HG02840 (cell line): Measurements from ENCODE around the gene STAG1.

Experiments
- ATAC-seq: cut with Tn5 transposase; IDR thresholded peaks from one replicate; pipeline ENCODE4 v1.9.1; 2021; ENCODE audit warnings: mild to moderate bottlenecking, moderate library complexity, moderate number of reproducible peaks; ENCODE audit not compliant: unreplicated experiment, low FRiP score

Gene STAG1

DNA sequence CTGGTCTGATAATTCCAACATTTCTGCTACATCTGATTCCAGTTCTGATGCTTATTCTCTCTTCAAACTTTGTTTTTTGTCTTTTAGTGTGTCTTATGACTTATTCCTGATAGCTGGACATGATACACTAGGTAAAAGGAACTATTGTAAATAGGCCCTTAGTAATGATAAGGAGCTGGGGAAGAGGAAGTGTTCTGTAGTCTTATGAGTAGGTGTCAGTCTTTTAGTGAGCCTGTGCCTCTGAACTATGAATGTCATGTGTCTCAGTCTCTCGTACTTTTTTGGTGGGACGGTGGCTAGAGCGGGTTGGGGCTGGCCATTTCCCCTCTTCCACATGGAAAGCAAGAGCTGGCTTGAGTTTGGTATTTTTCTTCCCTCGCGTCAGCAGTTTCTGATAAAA, 460.9 kb downstream of the STAG1 start:
- ATAC-seq: no peak
